ENCODE data around the gene MMP13.

DNA sequence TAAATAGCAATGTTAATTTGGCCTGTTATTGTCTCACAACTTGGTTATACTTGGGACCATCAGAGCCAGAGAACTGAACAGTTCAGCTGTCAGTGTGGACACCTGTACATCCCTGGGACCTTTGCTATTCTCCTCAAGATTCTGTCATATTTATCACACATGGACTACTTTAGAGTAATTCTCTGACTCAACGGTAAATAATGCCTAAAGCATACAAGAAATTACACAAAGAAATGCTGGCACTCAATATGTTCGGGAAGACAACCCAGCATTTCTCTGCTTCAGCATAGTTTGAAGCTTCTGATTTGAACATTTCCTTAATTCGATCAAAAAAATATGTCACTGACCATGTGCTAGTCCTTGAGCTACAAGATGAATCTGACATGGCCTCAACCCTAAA is 34.6 kb upstream of the MMP13 start:
- TF ChIP-seq, protein P1, sequence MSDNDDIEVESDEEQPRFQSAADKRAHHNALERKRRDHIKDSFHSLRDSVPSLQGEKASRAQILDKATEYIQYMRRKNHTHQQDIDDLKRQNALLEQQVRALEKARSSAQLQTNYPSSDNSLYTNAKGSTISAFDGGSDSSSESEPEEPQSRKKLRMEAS (IDR thresholded peaks at IDR 0.05; ENCODE audit: insufficient read depth, insufficient read length): no peak
- TF ChIP-seq, protein P2, sequence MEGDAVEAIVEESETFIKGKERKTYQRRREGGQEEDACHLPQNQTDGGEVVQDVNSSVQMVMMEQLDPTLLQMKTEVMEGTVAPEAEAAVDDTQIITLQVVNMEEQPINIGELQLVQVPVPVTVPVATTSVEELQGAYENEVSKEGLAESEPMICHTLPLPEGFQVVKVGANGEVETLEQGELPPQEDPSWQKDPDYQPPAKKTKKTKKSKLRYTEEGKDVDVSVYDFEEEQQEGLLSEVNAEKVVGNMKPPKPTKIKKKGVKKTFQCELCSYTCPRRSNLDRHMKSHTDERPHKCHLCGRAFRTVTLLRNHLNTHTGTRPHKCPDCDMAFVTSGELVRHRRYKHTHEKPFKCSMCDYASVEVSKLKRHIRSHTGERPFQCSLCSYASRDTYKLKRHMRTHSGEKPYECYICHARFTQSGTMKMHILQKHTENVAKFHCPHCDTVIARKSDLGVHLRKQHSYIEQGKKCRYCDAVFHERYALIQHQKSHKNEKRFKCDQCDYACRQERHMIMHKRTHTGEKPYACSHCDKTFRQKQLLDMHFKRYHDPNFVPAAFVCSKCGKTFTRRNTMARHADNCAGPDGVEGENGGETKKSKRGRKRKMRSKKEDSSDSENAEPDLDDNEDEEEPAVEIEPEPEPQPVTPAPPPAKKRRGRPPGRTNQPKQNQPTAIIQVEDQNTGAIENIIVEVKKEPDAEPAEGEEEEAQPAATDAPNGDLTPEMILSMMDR (IDR thresholded peaks at IDR 0.05; ENCODE audit: extremely low read depth in 1 of 2, insufficient read depth in 1 of 2, low read depth in 1 of 2, low read length in 2 of 2): no peak
- TF ChIP-seq POLR2AphosphoS5 (IDR thresholded peaks at IDR 0.05; ENCODE audit: insufficient read depth, low read depth, low read length): no peak
- TF ChIP-seq MYC (IDR thresholded peaks at IDR 0.05; ENCODE audit: low read depth, low read length): no peak
- TF ChIP-seq POLR2A (IDR thresholded peaks at IDR 0.05; ENCODE audit: low read depth, low read length): no peak
- TF ChIP-seq GATA2 (IDR thresholded peaks at IDR 0.05; ENCODE audit: insufficient read depth, insufficient read length, low read depth, low read length): no peak
- no peak for TF ChIP-seq JUN (IDR thresholded peaks at IDR 0.05; ENCODE audit: borderline replicate concordance, insufficient read depth, insufficient read length, low read depth)
- no peak for TF ChIP-seq EZH2 (IDR thresholded peaks at IDR 0.05; ENCODE audit: borderline replicate concordance, low read depth, low read length, severe bottlenecking)
- no peak for TF ChIP-seq FOS (IDR thresholded peaks at IDR 0.05; ENCODE audit: borderline replicate concordance, insufficient read depth, low read length)

Measured in endothelial cell of umbilical vein (primary cell).